Caki2 (cell line): Measurements from ENCODE around the gene HIPK4. TPM values are rescaled to one million over a fixed set of nuclear protein-coding genes. Genes with fewer than 3 reads are reported as not detected.

Source experiments
- DNase-seq: peaks from one replicate; pipeline ENCODE4 v3.0.0-alpha.2; 2015; ENCODE audit warnings: low read depth
- in situ Hi-C: cut with HindIII; loops from 2 replicates; pipeline ENCODE4 v1.10.0; 2016; ENCODE audit warnings: low sequenced_read_pairs, low pct_unique_long_range_greater_than_20kb, mixed read lengths
- total RNA-seq: library from RNA; depleted of rRNA; stranded (reverse); fragments of >200 nt; shearing (Covaris generic); gene quantifications from 2 replicates; pipeline ENCODE4 v1.2.3, GENCODE V29; 2014; ENCODE audit warnings: low replicate concordance

HIPK4 gene
- total RNA-seq, 1 experiment from 2014 or later: not detected

- in situ Hi-C loops: no loop called here
- DNase-seq: no peak
These were observed 7.6 kb upstream of the HIPK4 start for GRCh38 chr19:40397568-40397906.

GRCh38 chr19:40396886-40397567 is 7.0 kb upstream of the HIPK4 start:
- no peak for DNase-seq
- in situ Hi-C loops: no loop called here

- DNase-seq: no peak
- in situ Hi-C loops: no loop called here
These were observed 6.0 kb upstream of the HIPK4 start for GRCh38 chr19:40395956-40396355.

GRCh38 chr19:40394816-40395210 is 4.8 kb upstream of the HIPK4 start:
- in situ Hi-C loops: no loop called here
- peak; percentile 35 for DNase-seq

GRCh38 chr19:40393894-40394815 is 4.2 kb upstream of the HIPK4 start:
- in situ Hi-C loops: no loop called here
- DNase-seq: no peak

- no peak for DNase-seq
- in situ Hi-C loops: no loop called here
These were observed 3.0 kb upstream of the HIPK4 start for GRCh38 chr19:40392894-40393517.

- in situ Hi-C loops: no loop called here
These were observed 2.1 kb upstream of the HIPK4 start for GRCh38 chr19:40392123-40392522.

GRCh38 chr19:40389404-40390083 is 437 bp downstream of the HIPK4 start:
- in situ Hi-C loops: no loop called here
- no peak for DNase-seq

More at GRCh38 chr19:40392123-40392522, 2.1 kb upstream of the HIPK4 start:
- no peak for DNase-seq

GRCh38 chr19:40388481-40388880 is 1.5 kb downstream of the HIPK4 start:
- in situ Hi-C loops: no loop called here
- no peak for DNase-seq

- no peak for DNase-seq
- in situ Hi-C loops: no loop called here
These were observed 2.8 kb downstream of the HIPK4 start for GRCh38 chr19:40387155-40387554.

GRCh38 chr19:40383668-40384248 is 6.2 kb downstream of the HIPK4 start:
- in situ Hi-C loops: no loop called here
- no peak for DNase-seq

GRCh38 chr19:40381321-40381720 is 8.7 kb downstream of the HIPK4 start:
- no peak for DNase-seq
- in situ Hi-C loops: no loop called here

- DNase-seq: no peak
- in situ Hi-C loops: no loop called here
These were observed 9.6 kb downstream of the HIPK4 start for GRCh38 chr19:40380199-40381037.

GRCh38 chr19:40379446-40380198 is 10.4 kb downstream of the HIPK4 start:
- in situ Hi-C loops: no loop called here
- no peak for DNase-seq

GRCh38 chr19:40378509-40378908 is 11.5 kb downstream of the HIPK4 start:
- in situ Hi-C loops: no loop called here

GRCh38 chr19:40377876-40378385 is 12.1 kb downstream of the HIPK4 start:
- in situ Hi-C loops: no loop called here
- DNase-seq: no peak

More at GRCh38 chr19:40378509-40378908, 11.5 kb downstream of the HIPK4 start:
- no peak for DNase-seq
